Muscle of arm (tissue), 12 donors: Measurements from ENCODE around the gene AFTPH. TPM values are rescaled to one million over a fixed set of nuclear protein-coding genes. Genes with fewer than 3 reads are reported as not detected.

Experiments
- DNase-seq: peaks from one replicate; pipeline ENCODE4 v3.0.0-alpha.2; 2013
- polyA plus RNA-seq, 12 donors: library from polyadenylated mRNA; unstranded; fragments of 120-200 nt; gene quantifications; one replicate each; pipeline ENCODE4 v1.2.1, GENCODE V29; 2013; ENCODE audit not compliant: insufficient read length in 12 of 12

AFTPH gene
- polyA plus RNA-seq, 12 donors, result 16.3 to 36.5 (median 22.8) TPM; not detected in 1

DNA sequence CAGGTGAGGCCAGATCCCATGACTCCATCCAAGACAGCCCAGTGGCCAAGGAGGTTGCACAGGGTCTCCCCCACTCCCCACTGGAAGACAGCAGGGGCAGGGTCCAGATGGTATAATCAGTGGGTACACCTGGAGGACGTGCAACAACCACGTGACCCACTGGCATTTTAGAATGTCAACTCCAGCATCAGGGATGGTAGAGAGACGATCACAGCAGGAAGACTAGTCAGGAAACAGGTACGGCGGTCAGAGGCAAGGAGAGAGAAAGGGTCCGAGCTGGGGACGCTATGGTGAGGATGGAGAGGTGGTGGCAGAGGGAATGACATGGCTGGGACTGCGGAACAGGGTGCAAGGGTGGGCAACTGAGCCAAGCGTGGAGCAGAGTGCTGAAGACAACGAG, 106.6 kb downstream of the AFTPH start:
- no peak for DNase-seq

DNA sequence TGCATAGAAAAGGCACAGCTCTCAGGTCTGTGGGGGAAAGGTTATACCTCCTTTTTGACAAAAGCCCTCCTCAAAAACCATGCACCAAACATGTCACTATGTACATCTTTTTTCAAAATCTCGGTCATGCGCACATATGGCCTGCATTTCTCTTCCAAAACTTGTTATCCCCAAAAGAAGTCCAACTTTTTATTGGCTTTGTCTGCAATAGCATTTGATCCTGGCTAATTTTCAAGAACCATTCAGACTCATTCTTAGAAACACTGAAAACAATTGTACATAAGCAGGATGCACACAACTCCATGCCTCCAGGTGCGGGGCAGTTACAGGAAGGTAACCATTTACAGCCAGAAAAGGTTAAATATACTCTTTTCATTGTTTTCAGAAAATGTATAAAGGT, 107.6 kb downstream of the AFTPH start:
- no peak for DNase-seq

DNA sequence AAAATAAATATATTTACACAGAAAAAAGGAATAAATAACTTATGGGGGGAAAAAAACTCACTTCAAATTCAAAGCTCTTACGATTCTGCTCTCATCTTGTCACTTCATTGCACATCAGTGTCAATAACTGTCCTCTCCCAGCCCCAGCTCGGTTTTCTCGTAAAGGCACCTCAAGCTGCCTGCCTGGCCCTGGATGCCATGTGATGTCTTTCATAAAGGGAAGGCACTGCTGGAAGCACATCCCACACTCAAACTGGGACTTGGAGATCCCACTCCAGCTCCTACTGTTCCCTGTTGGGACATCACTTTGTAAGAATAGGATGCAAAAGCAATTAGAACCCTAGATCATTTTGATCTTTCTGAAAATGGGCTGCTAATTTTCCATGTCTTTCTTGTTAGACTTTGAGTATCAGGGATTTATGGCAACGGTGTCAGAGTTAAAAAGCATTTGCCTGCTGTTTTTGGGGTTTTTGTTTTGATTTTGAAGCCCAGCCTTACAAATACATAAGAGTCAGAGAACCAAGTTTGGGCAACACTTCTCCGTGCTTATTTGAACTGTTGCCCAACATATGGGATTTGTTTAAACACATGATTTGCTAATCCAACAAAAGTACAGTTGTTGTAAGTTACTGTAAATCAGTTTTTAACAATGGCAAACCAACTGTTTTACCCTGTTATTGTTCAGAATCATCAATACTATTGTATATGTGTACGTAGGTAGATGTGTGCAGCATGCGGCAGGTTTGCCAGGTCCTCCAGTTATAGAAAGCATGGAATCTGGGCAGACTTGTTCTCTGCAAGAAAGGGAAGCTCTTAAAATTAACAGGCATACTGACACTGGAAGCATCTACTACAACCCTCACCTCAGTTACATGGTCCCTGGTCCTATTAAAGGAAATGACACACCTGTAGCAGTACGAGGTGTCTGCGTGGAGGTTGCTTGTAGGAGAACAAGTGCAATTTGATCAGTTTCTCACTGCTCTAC, 109.0 kb downstream of the AFTPH start:
- DNase-seq, result no peak

DNA sequence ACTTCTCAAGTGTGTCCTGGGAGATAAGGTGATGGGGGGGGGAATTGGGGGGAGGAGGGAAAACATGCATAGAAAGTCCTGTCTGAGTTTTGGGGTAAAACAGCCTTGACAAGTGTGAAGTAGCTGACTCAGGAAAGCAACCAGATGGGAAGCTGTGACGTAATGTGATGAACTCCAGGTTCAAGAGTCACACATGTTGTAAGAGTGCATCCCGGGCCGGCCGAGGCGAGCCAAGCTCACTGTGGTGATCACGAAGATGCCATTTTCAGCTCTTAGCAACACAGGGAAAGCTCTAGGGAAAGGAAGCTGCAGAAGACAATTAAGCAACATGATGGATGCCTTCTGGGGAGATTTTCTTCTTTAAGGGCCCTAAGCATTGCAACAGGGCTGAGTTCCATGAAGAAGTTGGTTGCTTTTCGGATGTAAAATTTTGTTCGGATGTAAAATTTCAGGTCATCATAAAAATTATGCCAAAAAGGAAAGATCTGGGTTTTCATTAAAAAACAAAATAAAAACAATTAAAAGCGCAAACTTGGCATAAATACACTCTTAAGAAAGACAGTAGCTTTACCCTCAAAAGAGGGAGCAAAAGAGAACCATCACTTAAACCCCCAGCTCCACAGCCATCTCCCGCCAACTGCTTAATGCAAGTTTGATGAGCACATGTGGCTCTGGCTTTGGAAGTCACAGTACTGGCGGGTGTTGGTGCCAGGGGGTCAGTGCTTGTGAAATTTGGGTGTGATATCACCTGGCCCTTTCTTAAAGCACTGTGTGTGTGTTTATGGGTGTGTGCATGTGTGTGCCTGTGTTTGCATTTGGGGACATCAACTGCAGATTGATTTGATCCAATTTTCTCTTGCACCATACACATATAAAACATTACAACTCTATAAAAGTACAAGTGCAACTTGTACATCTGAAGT, 110.5 kb downstream of the AFTPH start:
- DNase-seq, result no peak

DNA sequence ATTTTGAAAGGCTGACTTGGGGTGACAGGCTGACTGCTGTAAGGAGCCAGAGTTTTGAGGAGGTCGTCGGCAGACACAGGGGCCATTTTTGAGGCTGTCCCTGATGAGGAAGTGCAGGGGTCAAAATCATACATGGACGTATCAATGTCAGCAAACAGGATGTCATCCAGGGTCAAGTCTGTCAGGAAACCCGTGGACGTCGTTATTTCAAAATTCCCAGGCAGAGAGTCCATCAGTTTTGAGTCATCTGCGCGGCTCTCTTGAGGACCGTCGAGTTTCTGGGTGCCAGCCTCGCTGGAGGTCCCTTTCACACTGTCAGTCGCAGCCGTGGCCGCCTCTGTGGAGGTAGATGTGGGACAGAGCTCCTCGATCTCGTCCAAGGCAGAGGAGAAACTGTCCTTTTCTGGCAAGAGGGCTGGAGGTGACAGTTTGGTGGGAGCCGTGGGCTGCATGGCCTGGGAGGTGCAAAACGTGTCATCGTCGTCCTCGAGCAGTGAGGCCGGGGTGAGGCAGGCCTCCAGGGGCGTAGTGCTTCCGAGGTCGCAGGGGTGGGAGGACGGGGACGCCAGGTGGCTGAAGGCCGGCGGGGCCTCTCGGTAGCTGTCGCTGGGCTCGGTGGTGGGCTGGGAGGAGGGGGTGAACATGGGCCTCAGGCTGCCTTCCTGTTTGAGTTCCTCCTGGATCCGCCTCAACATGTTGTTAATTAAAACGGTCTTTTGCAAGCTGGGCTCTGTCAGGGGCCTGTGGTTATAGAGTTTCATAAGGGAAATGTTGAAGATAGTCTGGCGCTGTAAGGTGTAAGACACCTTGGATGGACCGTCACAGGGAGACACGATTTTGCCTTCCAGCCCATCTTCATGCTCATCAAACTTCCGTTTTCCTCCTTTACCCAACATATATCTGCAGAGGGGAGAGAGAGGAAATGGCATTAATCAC, 112.1 kb downstream of the AFTPH start:
- no peak for DNase-seq

DNA sequence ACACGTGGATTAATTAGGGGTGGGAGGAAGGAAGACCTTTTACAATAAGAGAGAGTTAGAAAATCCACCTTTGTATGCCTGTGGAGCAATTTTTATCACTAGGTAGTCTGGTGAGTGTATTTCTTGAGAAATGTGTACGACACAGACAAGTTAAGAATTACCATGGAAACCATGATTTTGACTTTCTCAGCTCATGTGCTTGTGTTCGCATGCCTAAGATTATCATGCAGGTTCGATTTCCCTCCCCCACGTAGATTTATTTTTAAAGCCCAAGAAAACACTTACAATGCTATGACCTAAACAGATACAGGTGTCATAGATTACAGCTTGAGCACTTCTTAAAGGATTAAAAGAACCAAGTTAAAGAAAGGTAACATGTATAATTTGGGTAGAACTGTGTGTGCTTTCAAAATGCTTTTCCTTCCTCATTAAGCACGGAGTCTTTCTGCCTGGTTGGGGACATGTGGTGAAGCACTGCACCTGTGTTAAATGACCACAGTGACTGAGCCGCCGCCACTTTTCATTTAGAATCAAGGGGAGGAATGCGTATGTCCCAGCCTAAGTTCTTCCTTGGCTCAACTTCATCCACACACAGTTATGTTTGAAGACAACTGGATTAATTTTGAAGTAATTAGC, 113.0 kb downstream of the AFTPH start:
- DNase-seq, result no peak

DNA sequence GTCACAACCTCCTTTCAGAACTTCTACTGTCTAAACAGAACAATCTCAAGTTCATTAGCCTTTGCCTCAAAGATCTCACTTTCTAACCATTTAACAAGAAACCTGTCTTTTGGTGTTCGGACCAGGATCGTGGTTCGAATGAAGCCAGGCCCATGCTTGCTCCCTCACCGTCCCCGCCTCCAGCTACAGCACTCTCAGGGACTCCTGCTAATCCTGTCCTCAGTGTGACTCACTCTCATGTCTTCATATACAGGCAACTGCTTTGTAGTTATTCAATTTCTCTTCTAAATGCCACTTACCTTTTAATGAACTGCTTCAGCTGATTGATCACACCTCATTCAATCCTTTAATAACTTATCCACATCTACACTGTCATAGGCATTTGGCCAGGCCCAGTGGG, 113.8 kb downstream of the AFTPH start:
- no peak for DNase-seq

DNA sequence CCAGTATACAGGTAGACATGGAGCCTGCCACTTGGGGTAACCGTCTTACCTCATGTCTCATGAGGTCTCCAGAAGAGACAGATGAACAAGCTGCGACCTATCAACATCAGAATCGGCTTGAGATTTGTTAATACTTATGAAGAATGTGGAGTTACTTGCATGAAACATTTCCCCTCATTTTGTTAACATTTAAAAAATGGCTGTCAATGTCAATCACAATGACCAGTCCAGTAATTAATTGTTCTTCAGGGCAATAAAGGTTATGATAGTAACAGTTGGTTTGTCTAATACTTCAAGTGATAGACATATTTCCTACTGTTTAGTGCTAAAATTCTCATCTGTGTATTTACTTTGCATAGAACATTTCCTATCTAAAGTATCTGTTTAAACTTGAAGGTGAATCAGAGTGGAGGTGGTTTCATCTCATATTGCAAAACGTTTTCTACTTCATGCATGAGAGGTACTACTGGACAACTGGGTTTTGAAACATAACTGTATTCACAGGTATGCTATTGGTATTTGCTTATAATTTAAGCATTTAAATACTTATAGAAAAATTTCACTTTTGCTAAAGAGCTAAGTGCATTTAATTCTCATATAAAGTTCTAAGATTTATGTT, 114.5 kb downstream of the AFTPH start:
- no peak for DNase-seq

DNA sequence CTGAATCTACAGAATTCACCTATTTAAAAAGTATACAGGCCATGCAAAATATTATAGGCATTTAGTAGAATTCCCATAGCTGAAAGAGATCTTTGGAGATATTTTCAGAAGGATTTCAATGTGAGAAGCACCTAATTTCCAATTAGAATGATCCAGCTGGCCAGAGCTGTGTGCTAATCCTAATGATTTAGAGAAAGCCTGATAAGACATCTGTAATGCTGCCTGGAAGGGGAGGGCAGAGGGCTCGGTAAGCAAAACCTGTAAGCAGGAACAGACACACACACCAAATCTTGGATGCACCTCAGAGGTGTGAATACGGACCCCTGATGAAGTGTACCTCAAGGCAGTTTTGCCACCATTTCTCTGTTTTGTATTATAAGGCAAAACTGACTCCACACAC, 115.6 kb downstream of the AFTPH start:
- DNase-seq, result no peak

DNA sequence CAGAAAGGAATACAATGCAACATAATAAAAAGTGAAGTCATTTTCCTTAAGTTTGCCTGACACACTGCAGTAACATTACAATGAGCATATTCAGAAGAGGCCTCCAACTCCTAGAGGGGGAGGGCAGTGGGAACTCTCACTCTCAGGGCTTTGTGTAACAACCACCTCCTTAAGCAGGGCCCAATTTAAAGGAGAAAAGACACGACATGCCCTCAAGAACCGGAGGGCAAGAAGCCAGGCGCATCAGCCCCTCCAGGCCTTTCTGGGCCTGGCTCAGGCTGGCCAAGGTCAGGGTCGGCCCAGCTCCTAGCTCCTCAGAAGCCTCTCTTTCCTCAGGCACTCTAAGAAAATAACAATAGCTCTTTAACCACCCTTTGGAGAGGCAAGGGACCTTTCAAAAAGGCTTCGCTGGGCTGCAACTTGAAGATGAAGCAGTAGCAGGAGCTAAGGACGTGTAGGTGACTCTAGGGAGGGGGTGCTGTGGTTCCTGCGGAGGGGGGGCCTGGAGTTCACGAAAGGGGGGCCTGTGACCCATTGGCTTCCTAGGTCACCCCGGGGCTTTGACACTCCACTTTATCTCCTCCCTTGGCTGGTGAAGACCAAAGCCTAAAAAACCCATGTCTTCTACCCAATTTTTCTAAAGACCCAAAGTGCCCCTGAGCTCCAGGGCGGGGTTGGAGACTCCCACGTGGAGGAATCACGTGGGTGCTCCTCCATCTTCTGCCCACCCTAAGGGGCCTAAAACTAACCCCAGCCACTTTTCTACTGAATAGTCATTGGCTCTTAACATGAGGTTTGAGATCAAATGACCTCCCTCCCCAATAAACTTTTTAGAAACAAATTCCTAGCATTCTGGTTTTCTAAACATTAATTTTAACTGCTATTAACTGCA, 116.3 kb downstream of the AFTPH start:
- no peak for DNase-seq

DNA sequence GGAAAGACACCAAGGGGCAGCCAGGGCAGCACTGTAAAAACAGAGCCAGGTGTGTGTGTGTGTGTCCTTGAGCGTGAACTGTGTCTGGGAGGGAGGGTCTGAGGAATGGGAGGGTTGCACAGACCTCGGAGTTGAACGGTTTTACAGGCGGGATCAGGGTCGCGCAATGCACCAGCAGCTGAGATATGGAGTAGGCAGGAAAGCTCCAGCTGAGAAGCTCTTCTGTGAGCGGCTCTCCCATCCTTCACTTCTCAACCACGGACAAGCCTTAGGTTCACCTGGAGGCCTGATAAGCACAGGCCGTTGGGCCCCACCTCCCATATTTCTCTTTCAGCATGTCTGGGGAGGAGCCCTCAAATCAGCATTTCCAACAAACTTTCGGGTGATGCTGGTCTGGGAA, 117.5 kb downstream of the AFTPH start:
- DNase-seq, result no peak

Other genes starting within 250 kb of the AFTPH start
- gene LGALSL, start 70.2 kb upstream of the AFTPH start, polyA plus RNA-seq, result 10 to 100 TPM in 11 of 12 donors, not detected in 1; 21.2 to 35.6 (median 25.5) TPM
- gene SERTAD2, start 129.6 kb downstream of the AFTPH start, polyA plus RNA-seq, result 100 to 1,000 TPM in 1 of 12 donors, 10 to 100 TPM in 11; 21.8 to 225 (median 26.9) TPM